Chondrocyte (in vitro differentiated cells): ENCODE data around the gene CXCL9. TPM values are rescaled to one million over a fixed set of nuclear protein-coding genes. Genes with fewer than 3 reads are reported as not detected.
"Not testable (repeated sequence)": the region's sequence is repeated elsewhere in the genome, so short reads cannot be mapped to it uniquely, and the experiment has no call there.

ENCODE experiments used
- DNase-seq: peaks from one replicate; pipeline ENCODE4 v3.0.0; 2021; ENCODE audit warnings: mixed read lengths, low spot score
- H3K27ac Mint-ChIP-seq: one replicate; pipeline ENCODE4 v1.8.0; 2021; ENCODE audit warnings: mild to moderate bottlenecking, moderate library complexity, mixed read lengths; ENCODE audit not compliant: unreplicated experiment
- H3K27me3 Mint-ChIP-seq: 2 replicates; pipeline ENCODE4 v1.8.0; 2021; ENCODE audit warnings: low read depth, mixed read lengths
- H3K36me3 Mint-ChIP-seq: 2 replicates; pipeline ENCODE4 v1.8.0; 2021; ENCODE audit warnings: low read depth, mixed read lengths
- H3K4me1 Mint-ChIP-seq: 2 replicates; pipeline ENCODE4 v1.8.0; 2021; ENCODE audit warnings: low read depth, mild to moderate bottlenecking, mixed read lengths
- H3K4me3 Mint-ChIP-seq: one replicate; pipeline ENCODE4 v1.8.0; 2021; ENCODE audit warnings: mild to moderate bottlenecking, moderate library complexity, mixed read lengths; ENCODE audit not compliant: unreplicated experiment
- H3K9me3 Mint-ChIP-seq: 2 replicates; pipeline ENCODE4 v1.8.0; 2021; ENCODE audit warnings: low read depth, mixed read lengths
- CTCF ChIP-seq: fragments of 200-600 bp; sonication (generic); IDR thresholded peaks from 2 replicates; pipeline ENCODE4 v1.5.0; 2021; ENCODE audit warnings: antibody characterized with exemption, mild to moderate bottlenecking, moderate library complexity
- total RNA-seq: library from RNA; stranded (reverse); gene quantifications from 3 replicates; pipeline ENCODE4 v1.2.1, GENCODE V29; 2021

The CXCL9 gene
- total RNA-seq, 1 donor from 2014 or later = not detected

DNA sequence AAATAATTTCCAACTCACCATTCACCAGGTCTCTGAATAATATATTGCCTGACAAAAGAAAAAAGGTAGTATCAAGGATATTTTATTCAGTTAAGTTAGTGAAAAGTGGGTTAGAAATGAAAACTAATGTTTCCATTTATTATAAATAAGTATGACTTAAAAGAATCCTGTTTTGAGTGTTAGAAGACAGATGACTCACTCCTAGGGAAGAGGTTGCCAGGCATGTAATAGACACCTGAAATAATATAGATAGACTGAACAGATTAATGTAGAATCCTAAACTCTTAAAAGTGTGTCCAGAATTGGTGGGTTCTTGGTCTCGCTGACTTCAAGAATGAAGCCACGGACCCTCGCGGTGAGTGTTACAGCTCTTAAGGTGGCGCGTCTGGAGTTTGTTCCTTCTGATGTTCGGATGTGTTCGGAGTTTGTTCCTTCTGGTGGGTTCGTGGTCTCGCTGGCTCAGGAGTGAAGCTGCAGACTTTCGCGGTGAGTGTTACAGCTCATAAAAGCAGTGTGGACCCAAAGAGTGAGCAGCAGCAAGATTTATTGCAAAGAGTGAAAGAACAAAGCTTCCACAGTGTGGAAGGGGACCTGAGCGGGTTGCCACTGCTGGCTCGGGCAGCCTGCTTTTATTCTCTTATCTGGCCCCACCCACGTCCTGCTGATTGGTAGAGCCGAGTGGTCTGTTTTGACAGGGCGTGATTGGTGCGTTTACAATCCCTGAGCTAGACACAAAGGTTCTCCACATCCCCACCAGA lies 35.1 kb upstream of the CXCL9 start:
- DNase-seq, H3K36me3 Mint-ChIP-seq, H3K27me3 Mint-ChIP-seq, H3K9me3 Mint-ChIP-seq, H3K4me3 Mint-ChIP-seq: not testable (repeated sequence)
- Mint-ChIP-seq H3K27ac (peak overlapping the region; percentile 55), H3K4me1 (peaks cover 12% of the 10 kb centered on the region)

- H3K36me3 Mint-ChIP-seq = no peaks in the 10 kb centered on the region
- no peak for DNase-seq
Observed at GRCh38 chr4:76036855-76037254, 29.5 kb upstream of the CXCL9 start.

DNA sequence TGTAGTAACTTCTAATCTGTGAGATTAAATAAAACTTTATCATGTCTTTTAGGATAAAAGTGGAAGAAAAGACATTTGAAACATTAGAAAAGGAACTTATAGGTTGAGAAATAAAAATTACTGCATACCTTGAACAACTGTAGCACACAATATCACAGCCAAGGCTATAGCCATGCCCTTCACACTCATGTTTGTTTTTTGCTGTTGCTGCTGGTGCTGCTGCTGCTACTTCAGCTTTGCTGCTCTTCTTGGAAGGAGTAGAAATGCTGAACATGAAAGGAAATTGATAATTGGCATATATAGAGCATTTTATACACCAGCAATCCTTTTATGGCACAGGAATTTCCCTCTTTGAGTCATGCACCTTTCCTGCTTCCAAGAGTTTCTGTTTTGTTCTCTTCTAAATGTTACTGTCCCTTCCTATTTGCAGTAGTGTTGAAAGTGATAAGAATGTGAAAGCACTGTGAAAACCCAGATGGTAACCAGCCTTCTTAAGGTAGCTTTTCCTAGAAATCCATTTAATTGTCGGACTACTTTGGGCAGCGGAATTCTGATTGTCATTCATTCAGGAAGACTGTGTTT lies 28.6 kb upstream of the CXCL9 start, which contains the start of gene CXCL11:
Gene CXCL11 (minus strand): TSS at position 272 of the 582 bp plus-strand sequence. CDS start 83 bp downstream, at position 189.
- H3K27ac Mint-ChIP-seq = no peak within 1 kb of the TSS
- TF ChIP-seq CTCF = no peak
- H3K4me3 Mint-ChIP-seq = no peak within 1 kb of the TSS

More at GRCh38 chr4:76036855-76037254, 29.5 kb upstream of the CXCL9 start:
- H3K27me3 Mint-ChIP-seq = peaks cover 8% of the 10 kb centered on the region
- H3K9me3 Mint-ChIP-seq = no peaks in the 10 kb centered on the region
- no peak for TF ChIP-seq CTCF
- peaks cover 4% of the 10 kb centered on the region for H3K4me1 Mint-ChIP-seq
- no peak overlapping the region for H3K4me3 Mint-ChIP-seq
- H3K27ac Mint-ChIP-seq = no peak overlapping the region

GRCh38 chr4:76035141-76035540 lies 27.8 kb upstream of the CXCL9 start:
- no peak overlapping the region for H3K27ac Mint-ChIP-seq
- H3K4me3 Mint-ChIP-seq = no peak overlapping the region
- no peaks in the 10 kb centered on the region for H3K4me1 Mint-ChIP-seq
- H3K27me3 Mint-ChIP-seq = peaks cover 17% of the 10 kb centered on the region
- no peaks in the 10 kb centered on the region for H3K9me3 Mint-ChIP-seq
- TF ChIP-seq CTCF = no peak
- DNase-seq = no peak
- no peaks in the 10 kb centered on the region for H3K36me3 Mint-ChIP-seq

More for the DNA sequence above, 28.6 kb upstream of the CXCL9 start, which contains the start of gene CXCL11:
- no peak for DNase-seq
- no peaks in the 10 kb centered on the region for H3K4me1 Mint-ChIP-seq
- no peaks in the 10 kb centered on the region for H3K36me3 Mint-ChIP-seq
- no peaks in the 10 kb centered on the region for H3K9me3 Mint-ChIP-seq
- H3K27me3 Mint-ChIP-seq = peaks cover 12% of the 10 kb centered on the region

GRCh38 chr4:76029300-76029699 lies 22.0 kb upstream of the CXCL9 start:
- H3K27ac Mint-ChIP-seq = no peak overlapping the region
- peaks cover 48% of the 10 kb centered on the region for H3K27me3 Mint-ChIP-seq
- H3K36me3 Mint-ChIP-seq = no peaks in the 10 kb centered on the region
- no peaks in the 10 kb centered on the region for H3K4me1 Mint-ChIP-seq
- no peak overlapping the region for H3K4me3 Mint-ChIP-seq
- H3K9me3 Mint-ChIP-seq = no peaks in the 10 kb centered on the region
- TF ChIP-seq CTCF = no peak
- DNase-seq = no peak
